PC-9 (cell line): ENCODE measurements around the gene ARHGEF1. TPM values are rescaled to one million over a fixed set of nuclear protein-coding genes. Genes with fewer than 3 reads are reported as not detected.

Experiments used
- BruUV-seq: library from RNA; stranded (reverse); fragments of 400-500 nt; replicated peaks from 2 replicates; lab custom pipeline; 2021; lab: Mats Ljungman, UMichigan
- CTCF ChIA-PET: fragments of 300-600 bp; sonication (Branson Sonifier 250); formaldehyde crosslinking; loops from one replicate; lab custom pipeline; 2022; ENCODE audit warnings: antibody characterized with exemption; lab: Charles Lee
- POLR2A ChIA-PET: fragments of 300-600 bp; sonication (Branson Sonifier 250); formaldehyde crosslinking; loops from one replicate; lab custom pipeline; 2022; ENCODE audit warnings: antibody characterized with exemption; ENCODE audit not compliant: unreplicated experiment; lab: Charles Lee
- DNase-seq, 2 experiments: peaks; one replicate each; pipeline versions ENCODE4 v3.0.0 to v3.0.0-alpha.2; 2015 to 2022; ENCODE audit warnings: mixed read lengths in 1 of 2
- H2AFZ ChIP-seq: fragments of 200-600 bp; sonication (generic); 2 replicates; pipeline ENCODE4 v1.8.1; 2017; ENCODE audit warnings: antibody characterized with exemption
- H3F3A ChIP-seq: fragments of 200-600 bp; sonication (generic); 2 replicates; pipeline ENCODE4 v1.8.1; 2017; ENCODE audit warnings: antibody characterized with exemption, mild to moderate bottlenecking, low read depth; ENCODE audit not compliant: insufficient read depth
- H3K27ac ChIP-seq: fragments of 200-600 bp; sonication (generic); 2 replicates; pipeline ENCODE4 v1.6.1; 2016; ENCODE audit warnings: mixed run types
- H3K27me3 ChIP-seq: fragments of 200-600 bp; sonication (generic); 2 replicates; pipeline ENCODE4 v1.6.1; 2016; ENCODE audit warnings: low read depth, mixed run types; ENCODE audit not compliant: insufficient read depth
- H3K36me3 ChIP-seq: fragments of 200-600 bp; sonication (generic); 2 replicates; pipeline ENCODE4 v1.6.1; 2016; ENCODE audit warnings: low read depth, mixed run types
- H3K4me1 ChIP-seq: fragments of 200-600 bp; sonication (generic); replicated peaks from 2 replicates; pipeline ENCODE4 v1.6.1; 2016; ENCODE audit warnings: mixed run types; ENCODE audit not compliant: insufficient read depth
- H3K4me2 ChIP-seq: fragments of 200-600 bp; sonication (generic); 2 replicates; pipeline ENCODE4 v1.6.1; 2017; ENCODE audit warnings: mixed run types
- H3K4me3 ChIP-seq: fragments of 200-600 bp; sonication (generic); 2 replicates; pipeline ENCODE4 v1.6.1; 2016; ENCODE audit warnings: mixed run types
- H3K79me2 ChIP-seq: fragments of 200-600 bp; sonication (generic); 2 replicates; pipeline ENCODE4 v1.6.1; 2017; ENCODE audit warnings: low read depth, mixed run types
- H3K9me2 ChIP-seq: fragments of 200-600 bp; sonication (generic); 2 replicates; pipeline ENCODE4 v1.8.1; 2017; ENCODE audit warnings: mild to moderate bottlenecking; ENCODE audit not compliant: insufficient read depth
- H3K9me3 ChIP-seq: fragments of 200-600 bp; sonication (generic); 2 replicates; pipeline ENCODE4 v1.8.1; 2016; ENCODE audit warnings: low read depth; ENCODE audit not compliant: insufficient read depth
- H4K20me1 ChIP-seq: fragments of 200-600 bp; sonication (generic); 2 replicates; pipeline ENCODE4 v1.8.1; 2017; ENCODE audit not compliant: insufficient read depth
- EZH2 ChIP-seq: fragments of 200-600 bp; sonication (generic); IDR thresholded peaks from 2 replicates; pipeline ENCODE4 v1.8.0; 2017; ENCODE audit warnings: antibody characterized with exemption, low read depth
- intact Hi-C: fragments of 100-400 bp; cut with micrococcal nuclease; formaldehyde crosslinking; loops from one replicate; pipeline ENCODE4 v1.10.0; 2022; ENCODE audit not compliant: unreplicated experiment
- total RNA-seq: library from RNA; stranded (reverse); gene quantifications from 2 replicates; pipeline ENCODE4 v1.2.3, GENCODE V29; 2021
- TF ChIP-seq, protein P1 (sequence below): fragments of 200-600 bp; sonication (generic); conservative IDR thresholded peaks from 2 replicates; pipeline ENCODE4 v1.6.1; 2017; ENCODE audit warnings: mixed run types, antibody characterized with exemption, mild to moderate bottlenecking, moderate library complexity

Gene ARHGEF1
- total RNA-seq, 1 experiment from 2014 or later: 101 TPM

DNA sequence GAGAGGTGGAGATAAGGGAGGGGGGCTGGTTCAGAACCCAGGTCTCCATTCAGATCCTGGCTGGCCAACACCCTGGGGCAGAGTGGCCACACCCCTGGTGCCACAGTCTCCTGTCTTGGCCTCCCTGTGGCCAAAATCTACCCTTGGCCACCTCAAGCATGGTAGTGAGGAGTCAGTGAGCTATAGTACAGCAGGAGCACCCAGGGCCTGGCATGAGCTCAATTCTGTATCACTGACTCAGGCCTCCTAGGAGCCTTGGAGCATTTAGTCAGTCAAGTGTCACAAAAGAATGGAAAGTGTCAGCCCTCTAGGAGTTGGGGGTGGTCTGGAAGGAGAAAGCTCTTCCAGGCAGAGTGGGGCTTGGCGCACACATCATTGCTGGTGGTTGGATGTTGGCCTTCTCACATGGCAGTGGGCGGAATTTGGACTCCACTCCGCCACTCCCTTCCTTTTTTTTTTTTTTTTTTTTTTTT, 12.5 kb upstream of the ARHGEF1 start:
- H3K4me3 ChIP-seq: no peak overlapping the region
- H3K4me2 ChIP-seq: no peak overlapping the region
- H3K4me1 ChIP-seq: peaks cover 27% of the 10 kb centered on the region
- POLR2A ChIA-PET: interaction anchor here (0.6 kb wide), 1 partner anchor 17 kb away, joined by 4 read pairs; no protein-coding TSS in a partner anchor
- peaks cover 32% of the 10 kb centered on the region for H3K79me2 ChIP-seq
- CTCF ChIA-PET: interaction anchor here (1.0 kb wide), 1 partner anchor 18 kb away, joined by 3 read pairs; no protein-coding TSS in a partner anchor
- peaks cover 44% of the 10 kb centered on the region for H3K36me3 ChIP-seq
- intact Hi-C loops: no loop called here
- peaks cover 74% of the 10 kb centered on the region for H4K20me1 ChIP-seq
- H3K27ac ChIP-seq: peak overlapping the region; percentile 23; the same call in 1 of the 2 replicates
- no TSS peak for BruUV-seq
- TF ChIP-seq EZH2: no peak
- TF ChIP-seq, protein P1, sequence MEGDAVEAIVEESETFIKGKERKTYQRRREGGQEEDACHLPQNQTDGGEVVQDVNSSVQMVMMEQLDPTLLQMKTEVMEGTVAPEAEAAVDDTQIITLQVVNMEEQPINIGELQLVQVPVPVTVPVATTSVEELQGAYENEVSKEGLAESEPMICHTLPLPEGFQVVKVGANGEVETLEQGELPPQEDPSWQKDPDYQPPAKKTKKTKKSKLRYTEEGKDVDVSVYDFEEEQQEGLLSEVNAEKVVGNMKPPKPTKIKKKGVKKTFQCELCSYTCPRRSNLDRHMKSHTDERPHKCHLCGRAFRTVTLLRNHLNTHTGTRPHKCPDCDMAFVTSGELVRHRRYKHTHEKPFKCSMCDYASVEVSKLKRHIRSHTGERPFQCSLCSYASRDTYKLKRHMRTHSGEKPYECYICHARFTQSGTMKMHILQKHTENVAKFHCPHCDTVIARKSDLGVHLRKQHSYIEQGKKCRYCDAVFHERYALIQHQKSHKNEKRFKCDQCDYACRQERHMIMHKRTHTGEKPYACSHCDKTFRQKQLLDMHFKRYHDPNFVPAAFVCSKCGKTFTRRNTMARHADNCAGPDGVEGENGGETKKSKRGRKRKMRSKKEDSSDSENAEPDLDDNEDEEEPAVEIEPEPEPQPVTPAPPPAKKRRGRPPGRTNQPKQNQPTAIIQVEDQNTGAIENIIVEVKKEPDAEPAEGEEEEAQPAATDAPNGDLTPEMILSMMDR: no peak
- peaks cover 81% of the 10 kb centered on the region for H3F3A ChIP-seq
- H2AFZ ChIP-seq: no peak overlapping the region
- H3K27me3 ChIP-seq: no peaks in the 10 kb centered on the region
- H3K9me3 ChIP-seq: no peaks in the 10 kb centered on the region
- H3K9me2 ChIP-seq: no peaks in the 10 kb centered on the region
- peak in 1 of 2 experiments; percentile 58 for DNase-seq

DNA sequence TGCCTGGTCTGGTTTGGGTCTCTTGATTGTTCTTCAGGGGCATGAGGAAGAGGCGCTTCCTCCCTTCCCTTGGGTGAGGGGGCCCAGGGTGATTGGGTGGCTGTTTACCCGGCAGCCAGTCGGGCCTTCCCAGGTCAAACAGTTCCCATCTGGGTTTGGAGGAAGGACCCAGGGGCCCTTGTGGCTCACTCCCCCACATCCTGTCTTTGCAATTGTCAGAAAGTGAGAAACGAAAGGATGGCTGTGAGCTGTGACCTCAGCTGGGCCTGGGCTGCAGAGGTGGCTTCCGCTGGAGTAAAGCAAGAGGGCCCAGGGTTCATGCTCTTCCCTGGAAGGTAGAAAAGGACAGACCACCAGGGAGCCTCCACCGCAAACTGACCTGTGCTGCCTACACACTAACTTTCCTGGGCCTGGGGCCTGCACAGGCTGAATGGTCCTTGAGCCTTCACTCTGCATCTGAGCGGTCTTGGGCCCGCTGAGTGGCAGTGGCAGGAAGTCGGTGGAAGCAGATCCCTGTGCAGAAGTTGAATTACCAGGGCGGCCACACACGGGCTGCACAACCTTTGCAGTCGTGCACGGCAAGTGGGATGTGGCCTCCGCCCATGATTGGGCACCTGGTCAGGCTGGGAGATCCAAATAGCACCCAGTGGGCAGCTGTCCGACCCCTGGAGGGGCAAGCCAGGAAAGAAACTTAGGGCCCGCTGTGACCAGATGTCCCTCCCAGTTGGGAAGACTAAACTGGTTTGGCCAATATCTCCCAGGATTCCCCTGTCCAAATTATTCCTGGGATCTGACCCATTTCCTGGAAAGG, 11.2 kb upstream of the ARHGEF1 start:
- H2AFZ ChIP-seq: no peak overlapping the region
- H3F3A ChIP-seq: peaks cover 68% of the 10 kb centered on the region
- H3K4me1 ChIP-seq: peaks cover 18% of the 10 kb centered on the region
- BruUV-seq: no TSS peak
- DNase-seq: peak in 1 of 2 experiments; percentile 41
- no peak for TF ChIP-seq EZH2
- ChIA-PET CTCF (no interaction called here), POLR2A (no interaction called here)
- no peak overlapping the region for H3K27ac ChIP-seq
- peaks cover 18% of the 10 kb centered on the region for H3K79me2 ChIP-seq
- no peak overlapping the region for H3K4me2 ChIP-seq
- no peaks in the 10 kb centered on the region for H3K9me2 ChIP-seq
- intact Hi-C loops: no loop called here
- H3K27me3 ChIP-seq: no peaks in the 10 kb centered on the region
- peaks cover 35% of the 10 kb centered on the region for H3K36me3 ChIP-seq
- no peak overlapping the region for H3K4me3 ChIP-seq
- no peaks in the 10 kb centered on the region for H3K9me3 ChIP-seq
- peaks cover 62% of the 10 kb centered on the region for H4K20me1 ChIP-seq

DNA sequence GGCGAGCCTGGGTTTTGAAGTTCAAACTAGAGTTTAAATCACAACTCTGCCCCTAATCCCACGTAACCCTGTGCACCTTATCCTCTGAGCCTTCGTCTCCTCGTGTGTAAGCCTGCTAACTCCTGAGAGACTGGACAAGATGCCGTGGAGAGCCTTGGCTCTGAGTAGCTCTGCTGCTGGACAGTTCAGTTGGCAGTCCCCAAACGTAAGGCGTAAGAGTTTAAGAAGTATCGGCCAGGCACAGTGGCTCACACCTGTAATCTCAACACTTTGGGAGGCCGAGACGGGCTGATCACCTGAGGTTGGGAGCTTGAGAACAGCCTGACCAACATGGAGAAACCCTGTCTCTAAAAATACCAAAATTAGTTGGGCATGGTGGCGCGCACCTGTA, 10.6 kb upstream of the ARHGEF1 start:
- H3K4me3 ChIP-seq: no peak overlapping the region
- CTCF ChIA-PET: no interaction called here
- peaks cover 14% of the 10 kb centered on the region for H3K4me1 ChIP-seq
- H2AFZ ChIP-seq: no peak overlapping the region
- POLR2A ChIA-PET: interaction anchor here (0.7 kb wide), 1 partner anchor 215 kb away, joined by 6 read pairs; no protein-coding TSS in a partner anchor
- DNase-seq: no peak
- TF ChIP-seq, protein P1: no peak
- TF ChIP-seq EZH2: no peak
- H3K9me2 ChIP-seq: no peaks in the 10 kb centered on the region
- intact Hi-C loops: no loop called here
- BruUV-seq: TSS peak; percentile 10
- peaks cover 12% of the 10 kb centered on the region for H3K79me2 ChIP-seq
- H3F3A ChIP-seq: peaks cover 62% of the 10 kb centered on the region
- H3K27me3 ChIP-seq: no peaks in the 10 kb centered on the region
- H4K20me1 ChIP-seq: peaks cover 56% of the 10 kb centered on the region
- no peaks in the 10 kb centered on the region for H3K9me3 ChIP-seq
- H3K36me3 ChIP-seq: peaks cover 33% of the 10 kb centered on the region
- no peak overlapping the region for H3K4me2 ChIP-seq
- no peak overlapping the region for H3K27ac ChIP-seq
